ENCODE data around the gene ANKS3.

The ANKS3 gene

GRCh38 chr16:4649744-4650442, 84.2 kb downstream of the ANKS3 start:
- no peak overlapping the region for H3K18ac ChIP-seq (ENCODE audit: low read length)
- no peak overlapping the region for H2AFZ ChIP-seq (ENCODE audit: low read length)
- no peak overlapping the region for H3K4me3 ChIP-seq (ENCODE audit: low read length in 2 of 2)
- peaks cover 5 to 14% of the 10 kb centered on the region in 2 donors for H3K9me3 ChIP-seq (replicated peaks in 1 of 2; ENCODE audit: control insufficient read depth in 2 of 2, insufficient read depth in 1 of 2, low read depth in 1 of 2, low read length in 2 of 2)
- H2BK12ac ChIP-seq (ENCODE audit: low read length), result no peak overlapping the region
- peaks cover 20% of the 10 kb centered on the region for H3K79me1 ChIP-seq (ENCODE audit: low read depth, low read length)
- H3K36me3 ChIP-seq (replicated peaks in 1 of 2; ENCODE audit: control insufficient read depth in 2 of 2, insufficient read depth in 2 of 2, low read length in 2 of 2), result peaks cover 17 to 69% of the 10 kb centered on the region in 2 donors
- no peak overlapping the region for H3K9ac ChIP-seq (ENCODE audit: low read depth, low read length, poor library complexity)
- H3K14ac ChIP-seq (ENCODE audit: low read length), result no peak overlapping the region
- no peaks in the 10 kb centered on the region for H3K4me1 ChIP-seq (ENCODE audit: control insufficient read depth in 2 of 2, insufficient read depth in 1 of 2, low read depth in 1 of 2, low read length in 2 of 2)
- H3K23ac ChIP-seq (ENCODE audit: low read depth, low read length, poor library complexity), result no peak overlapping the region
- H2BK120ac ChIP-seq (ENCODE audit: low read depth, low read length), result no peak overlapping the region
- H4K8ac ChIP-seq (ENCODE audit: low read depth, low read length), result no peak overlapping the region
- no CpG with 5 or more reads among the region's 25 CpGs for WGBS, 2 donors (ENCODE audit: extremely low coverage in 2 of 2, insufficient read length in 2 of 2, insufficient replicate concordance in 1 of 2)
- no peak overlapping the region for H2BK5ac ChIP-seq (ENCODE audit: low read length)
- H3K27ac ChIP-seq (replicated peaks; ENCODE audit: low read length), result no peak overlapping the region
- H2AK5ac ChIP-seq (ENCODE audit: low read depth, low read length), result no peak overlapping the region
- H3K4ac ChIP-seq (ENCODE audit: low read length), result no peak overlapping the region
- H4K91ac ChIP-seq (ENCODE audit: low read depth, low read length, poor library complexity), result no peak overlapping the region
- H2BK15ac ChIP-seq (ENCODE audit: low read length), result no peak overlapping the region
- no peak overlapping the region for H3K4me2 ChIP-seq (ENCODE audit: insufficient read depth, low read length, poor library complexity, severe bottlenecking)
- H3K27me3 ChIP-seq (ENCODE audit: control insufficient read depth in 3 of 3, insufficient read depth in 3 of 3, low read depth in 1 of 3, low read length in 3 of 3), result no peaks in the 10 kb centered on the region
- no peak for DNase-seq (ENCODE audit: low spot score)

GRCh38 chr16:4648917-4649316, 85.2 kb downstream of the ANKS3 start:
- no peak overlapping the region for H2BK5ac ChIP-seq (ENCODE audit: low read length)
- H2BK15ac ChIP-seq (ENCODE audit: low read length), result no peak overlapping the region
- no peak overlapping the region for H3K9ac ChIP-seq (ENCODE audit: low read depth, low read length, poor library complexity)
- no peak overlapping the region for H2AFZ ChIP-seq (ENCODE audit: low read length)
- H3K27me3 ChIP-seq (ENCODE audit: control insufficient read depth in 3 of 3, insufficient read depth in 3 of 3, low read depth in 1 of 3, low read length in 3 of 3), result no peaks in the 10 kb centered on the region
- peak overlapping the region; percentile 28 for H3K18ac ChIP-seq (ENCODE audit: low read length)
- H4K8ac ChIP-seq (ENCODE audit: low read depth, low read length), result no peak overlapping the region
- no peak overlapping the region for H4K91ac ChIP-seq (ENCODE audit: low read depth, low read length, poor library complexity)
- no peak overlapping the region for H3K4me2 ChIP-seq (ENCODE audit: insufficient read depth, low read length, poor library complexity, severe bottlenecking)
- H3K4me3 ChIP-seq (ENCODE audit: low read length in 2 of 2), result peak overlapping the region in 1 of 2 donors; percentile 24
- H2BK120ac ChIP-seq (ENCODE audit: low read depth, low read length), result no peak overlapping the region
- no peak overlapping the region for H2AK5ac ChIP-seq (ENCODE audit: low read depth, low read length)
- H3K23ac ChIP-seq (ENCODE audit: low read depth, low read length, poor library complexity), result peak overlapping the region; percentile 55
- no peaks in the 10 kb centered on the region for H3K4me1 ChIP-seq (ENCODE audit: control insufficient read depth in 2 of 2, insufficient read depth in 1 of 2, low read depth in 1 of 2, low read length in 2 of 2)
- peaks cover 17% of the 10 kb centered on the region for H3K79me1 ChIP-seq (ENCODE audit: low read depth, low read length)
- no peak overlapping the region for H3K4ac ChIP-seq (ENCODE audit: low read length)
- peaks cover 12 to 66% of the 10 kb centered on the region in 2 donors for H3K36me3 ChIP-seq (replicated peaks in 1 of 2; ENCODE audit: control insufficient read depth in 2 of 2, insufficient read depth in 2 of 2, low read length in 2 of 2)
- no peak overlapping the region for H3K27ac ChIP-seq (replicated peaks; ENCODE audit: low read length)
- H3K14ac ChIP-seq (ENCODE audit: low read length), result no peak overlapping the region
- H2BK12ac ChIP-seq (ENCODE audit: low read length), result no peak overlapping the region
- no peak for DNase-seq (ENCODE audit: low spot score)
- peaks cover 5 to 14% of the 10 kb centered on the region in 2 donors for H3K9me3 ChIP-seq (replicated peaks in 1 of 2; ENCODE audit: control insufficient read depth in 2 of 2, insufficient read depth in 1 of 2, low read depth in 1 of 2, low read length in 2 of 2)
- WGBS, 2 donors (ENCODE audit: extremely low coverage in 2 of 2, insufficient read length in 2 of 2, insufficient replicate concordance in 1 of 2), result no CpG with 5 or more reads among the region's 13 CpGs

- no peak overlapping the region for H3K4me2 ChIP-seq (ENCODE audit: insufficient read depth, low read length, poor library complexity, severe bottlenecking)
- no peak overlapping the region for H4K8ac ChIP-seq (ENCODE audit: low read depth, low read length)
- H3K9ac ChIP-seq (ENCODE audit: low read depth, low read length, poor library complexity), result no peak overlapping the region
- H3K18ac ChIP-seq (ENCODE audit: low read length), result no peak overlapping the region
- no peak overlapping the region for H3K27ac ChIP-seq (replicated peaks; ENCODE audit: low read length)
- DNase-seq (ENCODE audit: low spot score), result no peak
- no peak overlapping the region for H2AFZ ChIP-seq (ENCODE audit: low read length)
- H2BK12ac ChIP-seq (ENCODE audit: low read length), result no peak overlapping the region
- H3K4me1 ChIP-seq (ENCODE audit: control insufficient read depth in 2 of 2, insufficient read depth in 1 of 2, low read depth in 1 of 2, low read length in 2 of 2), result no peaks in the 10 kb centered on the region
- WGBS, 2 donors (ENCODE audit: extremely low coverage in 2 of 2, insufficient read length in 2 of 2, insufficient replicate concordance in 1 of 2), result no CpG with 5 or more reads among the region's 8 CpGs
- no peak overlapping the region for H3K14ac ChIP-seq (ENCODE audit: low read length)
- H2BK15ac ChIP-seq (ENCODE audit: low read length), result no peak overlapping the region
- peaks cover 5 to 14% of the 10 kb centered on the region in 2 donors for H3K9me3 ChIP-seq (replicated peaks in 1 of 2; ENCODE audit: control insufficient read depth in 2 of 2, insufficient read depth in 1 of 2, low read depth in 1 of 2, low read length in 2 of 2)
- no peak overlapping the region for H3K4ac ChIP-seq (ENCODE audit: low read length)
- H2BK120ac ChIP-seq (ENCODE audit: low read depth, low read length), result no peak overlapping the region
- peaks cover 17% of the 10 kb centered on the region for H3K79me1 ChIP-seq (ENCODE audit: low read depth, low read length)
- peaks cover 8 to 62% of the 10 kb centered on the region in 2 donors for H3K36me3 ChIP-seq (replicated peaks in 1 of 2; ENCODE audit: control insufficient read depth in 2 of 2, insufficient read depth in 2 of 2, low read length in 2 of 2)
- no peak overlapping the region for H3K4me3 ChIP-seq (ENCODE audit: low read length in 2 of 2)
- no peak overlapping the region for H4K91ac ChIP-seq (ENCODE audit: low read depth, low read length, poor library complexity)
- H3K23ac ChIP-seq (ENCODE audit: low read depth, low read length, poor library complexity), result no peak overlapping the region
- no peak overlapping the region for H2AK5ac ChIP-seq (ENCODE audit: low read depth, low read length)
- no peaks in the 10 kb centered on the region for H3K27me3 ChIP-seq (ENCODE audit: control insufficient read depth in 3 of 3, insufficient read depth in 3 of 3, low read depth in 1 of 3, low read length in 3 of 3)
- H2BK5ac ChIP-seq (ENCODE audit: low read length), result no peak overlapping the region
These were observed 86.5 kb downstream of the ANKS3 start for GRCh38 chr16:4647644-4647980.

GRCh38 chr16:4646773-4647643, 87.1 kb downstream of the ANKS3 start:
- Histone ChIP-seq H3K27ac (replicated peaks; ENCODE audit: low read length) (no peak overlapping the region), H3K4me2 (ENCODE audit: insufficient read depth, low read length, poor library complexity, severe bottlenecking) (no peak overlapping the region), H2AK5ac (ENCODE audit: low read depth, low read length) (peak overlapping the region; percentile 2), H3K4me3 (ENCODE audit: low read length in 2 of 2) (peak overlapping the region in 1 of 2 donors; percentile 42), H2AFZ (ENCODE audit: low read length) (no peak overlapping the region), H2BK15ac (ENCODE audit: low read length) (no peak overlapping the region), H3K36me3 (replicated peaks in 1 of 2; ENCODE audit: control insufficient read depth in 2 of 2, insufficient read depth in 2 of 2, low read length in 2 of 2) (peaks cover 6 to 56% of the 10 kb centered on the region in 2 donors), H3K79me1 (ENCODE audit: low read depth, low read length) (peaks cover 17% of the 10 kb centered on the region), H2BK12ac (ENCODE audit: low read length) (no peak overlapping the region), H3K4ac (ENCODE audit: low read length) (no peak overlapping the region), H3K9ac (ENCODE audit: low read depth, low read length, poor library complexity) (no peak overlapping the region), H3K9me3 (replicated peaks in 1 of 2; ENCODE audit: control insufficient read depth in 2 of 2, insufficient read depth in 1 of 2, low read depth in 1 of 2, low read length in 2 of 2) (peaks cover 5 to 14% of the 10 kb centered on the region in 2 donors), H3K4me1 (ENCODE audit: control insufficient read depth in 2 of 2, insufficient read depth in 1 of 2, low read depth in 1 of 2, low read length in 2 of 2) (no peaks in the 10 kb centered on the region), H4K8ac (ENCODE audit: low read depth, low read length) (no peak overlapping the region), H3K14ac (ENCODE audit: low read length) (no peak overlapping the region), H3K18ac (ENCODE audit: low read length) (no peak overlapping the region), H2BK5ac (ENCODE audit: low read length) (no peak overlapping the region), H4K91ac (ENCODE audit: low read depth, low read length, poor library complexity) (no peak overlapping the region), H2BK120ac (ENCODE audit: low read depth, low read length) (no peak overlapping the region), H3K23ac (ENCODE audit: low read depth, low read length, poor library complexity) (no peak overlapping the region), H3K27me3 (ENCODE audit: control insufficient read depth in 3 of 3, insufficient read depth in 3 of 3, low read depth in 1 of 3, low read length in 3 of 3) (no peaks in the 10 kb centered on the region)
- DNase-seq (ENCODE audit: low spot score), result no peak
- WGBS, 2 donors (ENCODE audit: extremely low coverage in 2 of 2, insufficient read length in 2 of 2, insufficient replicate concordance in 1 of 2), result no CpG with 5 or more reads among the region's 22 CpGs

All from neuronal stem cell (in vitro differentiated cells).